H1 (cell line): ENCODE data around the gene ZBTB18. TPM values are rescaled to one million over a fixed set of nuclear protein-coding genes. Genes with fewer than 3 reads are reported as not detected.

ENCODE experiments used
- ATF3 ChIP-seq: IDR thresholded peaks from 2 replicates; pipeline ENCODE4 v1.6.1; 2011; ENCODE audit warnings: low read depth, mild to moderate bottlenecking, low read length; ENCODE audit not compliant: insufficient read depth
- BRCA1 ChIP-seq: IDR thresholded peaks from 2 replicates; pipeline ENCODE4 v1.6.1; 2012; ENCODE audit warnings: low read depth, low read length, improper control_type of control experiment
- CHD7 ChIP-seq: fragments of 300-600 bp; sonication (generic); IDR thresholded peaks from 2 replicates; pipeline ENCODE4 v1.7.1; 2012; ENCODE audit warnings: low read length, moderate library complexity, mild to moderate bottlenecking, inconsistent platforms; ENCODE audit not compliant: insufficient replicate concordance
- EP300 ChIP-seq, 2 experiments: IDR thresholded peaks; 1 replicate in 1 of 2; 2 replicates in 1 of 2; pipeline ENCODE4 v1.6.1; 2011 to 2012; ENCODE audit warnings: low read depth in 2 of 2, low read length in 2 of 2, mild to moderate bottlenecking in 2 of 2, borderline replicate concordance in 1 of 2, inconsistent platforms in 1 of 2, moderate library complexity in 1 of 2
- EZH2 ChIP-seq: fragments of 200-600 bp; sonication (generic); IDR thresholded peaks from 2 replicates; pipeline ENCODE4 v1.7.1; 2012; ENCODE audit warnings: low read depth, mild to moderate bottlenecking, moderate library complexity, low read length, inconsistent platforms; ENCODE audit not compliant: severe bottlenecking
- NRF1 ChIP-seq: IDR thresholded peaks from 2 replicates; pipeline ENCODE4 v1.6.1; 2011; ENCODE audit warnings: mild to moderate bottlenecking, low read depth, low read length, improper control_type of control experiment
- RFX5 ChIP-seq: IDR thresholded peaks from 2 replicates; pipeline ENCODE4 v1.6.1; 2011; ENCODE audit warnings: low read depth, low read length, improper control_type of control experiment, borderline replicate concordance
- SIN3A ChIP-seq, 2 experiments: IDR thresholded peaks in 1 of 2; conservative IDR thresholded peaks in 1 of 2; 2 replicates each; pipeline ENCODE4 v1.6.1; 2011 to 2012; ENCODE audit warnings: low read length in 2 of 2, improper control_type of control experiment in 1 of 2, low read depth in 1 of 2, mild to moderate bottlenecking in 1 of 2
- YY1 ChIP-seq: IDR thresholded peaks from 2 replicates; pipeline ENCODE4 v1.6.1; 2011; ENCODE audit warnings: low read depth, mild to moderate bottlenecking, low read length
- polyA plus RNA-seq, 7 experiments: library from polyadenylated mRNA; depleted of rRNA in 3 of 7; stranded (reverse) in 5 of 7; unstranded in 2 of 7; fragments of >200 nt in 5 of 7; fragments of 200-250 nt in 2 of 7; gene quantifications; 1 replicate in 5 of 7; 2 replicates in 1 of 7; 4 replicates in 1 of 7; pipeline versions ENCODE4 v1.2.1 to v1.2.3, GENCODE V29; 2011 to 2013; ENCODE audit warnings: missing spikeins in 2 of 7, mixed read lengths in 2 of 7
- total RNA-seq: library from RNA; stranded (reverse); fragmentation: NEBNext Ultra II Directional; extraction: Animal tissue kit (Norgen Biotek cat#: 25700); gene quantifications from 2 replicates; pipeline ENCODE4 v1.2.1, GENCODE V29; 2021

The ZBTB18 gene
- total and polyA plus RNA-seq, 2 of the 8 experiments (the other 6 are each of a cell fraction or from before 2014, with no cell fraction given): 8.5 to 14.4 TPM

GRCh38 chr1:244052728-244053312, 1.7 kb downstream of the ZBTB18 start (continued):
- TF ChIP-seq CHD7 (no peak), BRCA1 (no peak), SIN3A (conservative IDR thresholded peaks at IDR 0.05 in 1 of 2, IDR thresholded peaks at IDR 0.05 in 1 of 2; ENCODE audit: low read depth in 1 of 2, low read length in 2 of 2) (no peak), RFX5 (no peak), NRF1 (no peak), EP300 (IDR thresholded peaks at IDR 0.05; ENCODE audit: borderline replicate concordance in 1 of 2, low read depth in 2 of 2, low read length in 2 of 2) (no peak), YY1 (no peak), ATF3 (no peak), EZH2 (no peak)
